Ishikawa (cell line): Measurements from ENCODE around the gene BMP8A.

Source experiments
- CEBPB ChIP-seq: IDR thresholded peaks from 2 replicates; pipeline ENCODE4 v1.6.1; 2012
- CREB1 ChIP-seq: IDR thresholded peaks from 2 replicates; pipeline ENCODE4 v1.6.1; 2012; ENCODE audit warnings: low read depth
- EGR1 ChIP-seq: IDR thresholded peaks from 2 replicates; pipeline ENCODE4 v1.6.1; 2012
- EP300 ChIP-seq: IDR thresholded peaks from 2 replicates; pipeline ENCODE4 v1.6.1; 2012; ENCODE audit warnings: borderline replicate concordance
- FOXM1 ChIP-seq: IDR thresholded peaks from 2 replicates; pipeline ENCODE4 v1.6.1; 2012; ENCODE audit warnings: low read depth, borderline replicate concordance
- MAX ChIP-seq: IDR thresholded peaks from 2 replicates; pipeline ENCODE4 v1.6.1; 2012
- RAD21 ChIP-seq: IDR thresholded peaks from 2 replicates; pipeline ENCODE4 v1.6.1; 2012; ENCODE audit warnings: low read depth
- REST ChIP-seq: IDR thresholded peaks from 2 replicates; pipeline ENCODE4 v1.6.1; 2012; ENCODE audit warnings: low read depth, mild to moderate bottlenecking
- TAF1 ChIP-seq: IDR thresholded peaks from 2 replicates; pipeline ENCODE4 v1.6.1; 2012; ENCODE audit warnings: low read depth, mild to moderate bottlenecking
- TCF12 ChIP-seq: IDR thresholded peaks from 2 replicates; pipeline ENCODE4 v1.6.1; 2012; ENCODE audit warnings: low read depth
- TEAD4 ChIP-seq: IDR thresholded peaks from 2 replicates; pipeline ENCODE4 v1.6.1; 2012
- USF1 ChIP-seq: IDR thresholded peaks from 2 replicates; pipeline ENCODE4 v1.6.1; 2012
- YY1 ChIP-seq: IDR thresholded peaks from 2 replicates; pipeline ENCODE4 v1.6.1; 2012; ENCODE audit warnings: low read depth

- no peak for TF ChIP-seq REST
- no peak for TF ChIP-seq EP300
- TF ChIP-seq TCF12, result no peak
- no peak for TF ChIP-seq YY1
- TF ChIP-seq MAX, result no peak
- TF ChIP-seq FOXM1, result no peak
- TF ChIP-seq RAD21, result no peak
- TF ChIP-seq TEAD4, result no peak
- no peak for TF ChIP-seq TAF1
- no peak for TF ChIP-seq CREB1
- TF ChIP-seq USF1, result no peak
- TF ChIP-seq EGR1, result no peak
- TF ChIP-seq CEBPB, result no peak
Measured at GRCh38 chr1:39545531-39545930, 54.1 kb downstream of the BMP8A start.
